Ishikawa (cell line): ENCODE results near the gene PEPD.

Source experiments
- CEBPB ChIP-seq: IDR thresholded peaks from 2 replicates; pipeline ENCODE4 v1.6.1; 2012
- CREB1 ChIP-seq: IDR thresholded peaks from 2 replicates; pipeline ENCODE4 v1.6.1; 2012; ENCODE audit warnings: low read depth
- EGR1 ChIP-seq: IDR thresholded peaks from 2 replicates; pipeline ENCODE4 v1.6.1; 2012
- EP300 ChIP-seq: IDR thresholded peaks from 2 replicates; pipeline ENCODE4 v1.6.1; 2012; ENCODE audit warnings: borderline replicate concordance
- FOXM1 ChIP-seq: IDR thresholded peaks from 2 replicates; pipeline ENCODE4 v1.6.1; 2012; ENCODE audit warnings: low read depth, borderline replicate concordance
- NFIC ChIP-seq: IDR thresholded peaks from 2 replicates; pipeline ENCODE4 v1.6.1; 2012
- RAD21 ChIP-seq: IDR thresholded peaks from 2 replicates; pipeline ENCODE4 v1.6.1; 2012; ENCODE audit warnings: low read depth
- REST ChIP-seq: IDR thresholded peaks from 2 replicates; pipeline ENCODE4 v1.6.1; 2012; ENCODE audit warnings: low read depth, mild to moderate bottlenecking
- TAF1 ChIP-seq: IDR thresholded peaks from 2 replicates; pipeline ENCODE4 v1.6.1; 2012; ENCODE audit warnings: low read depth, mild to moderate bottlenecking
- TCF12 ChIP-seq: IDR thresholded peaks from 2 replicates; pipeline ENCODE4 v1.6.1; 2012; ENCODE audit warnings: low read depth
- TEAD4 ChIP-seq: IDR thresholded peaks from 2 replicates; pipeline ENCODE4 v1.6.1; 2012
- USF1 ChIP-seq: IDR thresholded peaks from 2 replicates; pipeline ENCODE4 v1.6.1; 2012
- YY1 ChIP-seq: IDR thresholded peaks from 2 replicates; pipeline ENCODE4 v1.6.1; 2012; ENCODE audit warnings: low read depth
- ZBTB7A ChIP-seq: IDR thresholded peaks from 2 replicates; pipeline ENCODE4 v1.6.1; 2012; ENCODE audit warnings: low read depth
- TF ChIP-seq, protein P1 (sequence below): IDR thresholded peaks from 2 replicates; pipeline ENCODE4 v1.6.1; 2012

The PEPD gene

GRCh38 chr19:33558151-33558550, 36.6 kb upstream of the PEPD start:
- no peak for TF ChIP-seq YY1
- TF ChIP-seq CEBPB = no peak
- no peak for TF ChIP-seq TAF1
- TF ChIP-seq REST = no peak

DNA sequence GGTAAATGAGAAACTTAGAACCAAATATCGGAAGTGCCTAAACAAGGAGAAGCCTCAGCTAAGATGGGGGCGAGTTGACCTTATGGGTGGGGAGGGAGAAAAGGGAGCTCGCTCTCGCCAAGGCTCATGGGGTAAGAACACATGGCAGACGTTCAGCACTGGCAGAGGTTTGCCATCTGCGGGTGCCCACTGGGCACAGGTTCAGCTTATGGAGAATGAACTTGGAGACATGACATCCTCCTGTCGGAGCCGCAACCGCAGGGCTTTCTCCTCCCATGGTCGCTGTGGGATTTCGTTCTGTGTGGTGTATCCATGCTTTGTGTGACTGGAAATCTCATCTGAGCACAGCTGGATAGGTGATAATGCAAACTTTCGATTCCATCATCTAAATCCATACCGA, 36.1 kb upstream of the PEPD start:
- TF ChIP-seq USF1 = no peak
- no peak for TF ChIP-seq TAF1
- no peak for TF ChIP-seq CEBPB
- TF ChIP-seq, protein P1, sequence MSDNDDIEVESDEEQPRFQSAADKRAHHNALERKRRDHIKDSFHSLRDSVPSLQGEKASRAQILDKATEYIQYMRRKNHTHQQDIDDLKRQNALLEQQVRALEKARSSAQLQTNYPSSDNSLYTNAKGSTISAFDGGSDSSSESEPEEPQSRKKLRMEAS = no peak
- no peak for TF ChIP-seq REST
- no peak for TF ChIP-seq TEAD4
- no peak for TF ChIP-seq NFIC
- no peak for TF ChIP-seq FOXM1
- no peak for TF ChIP-seq ZBTB7A
- no peak for TF ChIP-seq EGR1
- TF ChIP-seq CREB1 = no peak
- no peak for TF ChIP-seq RAD21
- TF ChIP-seq EP300 = no peak
- no peak for TF ChIP-seq TCF12
- TF ChIP-seq YY1 = no peak

DNA sequence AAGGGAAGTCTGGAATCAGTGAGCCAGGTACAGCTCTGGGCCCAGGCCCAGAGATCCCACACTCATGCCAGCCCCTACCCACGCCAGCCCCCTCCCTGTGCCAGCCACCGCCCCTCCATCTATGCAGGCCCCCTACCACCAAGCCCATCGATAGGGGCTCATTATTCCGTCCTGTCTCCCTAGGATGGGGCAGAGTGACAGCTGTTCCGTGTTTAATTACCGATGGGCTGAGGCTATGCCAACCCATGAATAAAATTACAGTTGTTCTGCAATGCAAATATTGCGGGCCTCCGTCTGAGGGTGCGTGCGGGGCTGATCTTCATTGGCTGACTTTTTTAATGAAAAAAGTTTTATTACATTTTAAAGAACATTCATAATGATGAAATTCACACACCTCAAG, 35.6 kb upstream of the PEPD start:
- no peak for TF ChIP-seq YY1
- TF ChIP-seq TCF12 = no peak
- no peak for TF ChIP-seq ZBTB7A
- TF ChIP-seq TEAD4 = no peak
- no peak for TF ChIP-seq REST
- TF ChIP-seq EGR1 = no peak
- TF ChIP-seq USF1 = no peak
- TF ChIP-seq CEBPB = no peak
- no peak for TF ChIP-seq RAD21
- TF ChIP-seq, protein P1 = no peak
- no peak for TF ChIP-seq EP300
- TF ChIP-seq CREB1 = no peak
- TF ChIP-seq FOXM1 = no peak
- no peak for TF ChIP-seq NFIC
- TF ChIP-seq TAF1 = no peak

- no peak for TF ChIP-seq FOXM1
- TF ChIP-seq REST = no peak
- TF ChIP-seq, protein P1 = no peak
- no peak for TF ChIP-seq TEAD4
- TF ChIP-seq TCF12 = no peak
- no peak for TF ChIP-seq CEBPB
- no peak for TF ChIP-seq YY1
- no peak for TF ChIP-seq NFIC
Measured at GRCh38 chr19:33556261-33556660, 34.7 kb upstream of the PEPD start.
